ENCODE data around the gene AHCTF1. TPM values are rescaled to one million over a fixed set of nuclear protein-coding genes. Genes with fewer than 3 reads are reported as not detected.

Gene AHCTF1
- total RNA-seq, 1 experiment from 2014 or later = 46.4 TPM

DNA sequence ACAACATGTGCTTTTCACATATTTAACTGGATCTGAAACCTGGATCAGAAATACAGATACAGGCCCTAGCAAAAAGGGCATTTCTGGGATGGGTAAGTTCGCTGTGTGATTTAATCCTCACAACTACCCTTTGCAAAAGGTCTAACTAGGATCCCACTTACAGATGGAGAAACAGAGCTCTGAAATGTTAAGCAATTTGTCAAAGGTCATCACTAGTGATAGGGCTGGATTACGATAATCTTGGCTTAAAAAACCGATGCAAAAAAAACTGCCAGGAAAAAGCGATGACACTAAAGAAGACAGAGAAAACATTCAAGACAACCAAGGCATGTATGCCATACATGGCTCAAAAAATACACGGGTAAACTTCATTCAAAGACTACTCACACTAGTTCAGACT is 29.9 kb downstream of the AHCTF1 start:
- CTCF ChIA-PET = no interaction called here
- POLR2A ChIA-PET = no interaction called here
- Mint-ChIP-seq H3K27ac (no peak overlapping the region), H3K4me1 (no peaks in the 10 kb centered on the region), H3K9me3 (no peaks in the 10 kb centered on the region), H3K36me3 (peaks cover 67% of the 10 kb centered on the region), H3K27me3 (ENCODE audit: low read depth) (no peaks in the 10 kb centered on the region), H3K4me3 (no peak overlapping the region)
- DNase-seq (ENCODE audit: low spot score) = no peak
- TF ChIP-seq ELF4 (CRISPR knock-in tag; IDR thresholded peaks at IDR 0.05; ENCODE audit: low read depth) (no peak), RELA (CRISPR knock-in tag; IDR thresholded peaks at IDR 0.05; ENCODE audit: borderline replicate concordance) (no peak), IRF2 (CRISPR knock-in tag; IDR thresholded peaks at IDR 0.05; ENCODE audit: borderline replicate concordance, low read depth) (no peak), HMGA2 (CRISPR knock-in tag; IDR thresholded peaks at IDR 0.05) (no peak), NFYB (CRISPR knock-in tag; conservative IDR thresholded peaks at IDR 0.05; ENCODE audit: low read depth) (no peak), GRHL2 (CRISPR knock-in tag; IDR thresholded peaks at IDR 0.05; ENCODE audit: insufficient replicate concordance, severe bottlenecking) (no peak), ESRRA (CRISPR knock-in tag; IDR thresholded peaks at IDR 0.05; ENCODE audit: borderline replicate concordance) (no peak), ZBTB21 (CRISPR knock-in tag; IDR thresholded peaks at IDR 0.05; ENCODE audit: borderline replicate concordance) (no peak), ZNF232 (CRISPR knock-in tag; IDR thresholded peaks at IDR 0.05) (no peak), ZNF671 (CRISPR knock-in tag; IDR thresholded peaks at IDR 0.05) (no peak), SMAD3 (CRISPR knock-in tag; IDR thresholded peaks at IDR 0.05; ENCODE audit: borderline replicate concordance) (no peak), ZNF396 (CRISPR knock-in tag; IDR thresholded peaks at IDR 0.05; ENCODE audit: borderline replicate concordance) (no peak)
- TF ChIP-seq, protein P1, sequence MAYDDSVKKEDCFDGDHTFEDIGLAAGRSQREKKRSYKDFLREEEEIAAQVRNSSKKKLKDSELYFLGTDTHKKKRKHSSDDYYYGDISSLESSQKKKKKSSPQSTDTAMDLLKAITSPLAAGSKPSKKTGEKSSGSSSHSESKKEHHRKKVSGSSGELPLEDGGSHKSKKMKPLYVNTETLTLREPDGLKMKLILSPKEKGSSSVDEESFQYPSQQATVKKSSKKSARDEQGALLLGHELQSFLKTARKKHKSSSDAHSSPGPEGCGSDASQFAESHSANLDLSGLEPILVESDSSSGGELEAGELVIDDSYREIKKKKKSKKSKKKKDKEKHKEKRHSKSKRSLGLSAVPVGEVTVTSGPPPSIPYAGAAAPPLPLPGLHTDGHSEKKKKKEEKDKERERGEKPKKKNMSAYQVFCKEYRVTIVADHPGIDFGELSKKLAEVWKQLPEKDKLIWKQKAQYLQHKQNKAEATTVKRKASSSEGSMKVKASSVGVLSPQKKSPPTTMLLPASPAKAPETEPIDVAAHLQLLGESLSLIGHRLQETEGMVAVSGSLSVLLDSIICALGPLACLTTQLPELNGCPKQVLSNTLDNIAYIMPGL (CRISPR knock-in tag; IDR thresholded peaks at IDR 0.05) = no peak
- TF ChIP-seq, protein P2, sequence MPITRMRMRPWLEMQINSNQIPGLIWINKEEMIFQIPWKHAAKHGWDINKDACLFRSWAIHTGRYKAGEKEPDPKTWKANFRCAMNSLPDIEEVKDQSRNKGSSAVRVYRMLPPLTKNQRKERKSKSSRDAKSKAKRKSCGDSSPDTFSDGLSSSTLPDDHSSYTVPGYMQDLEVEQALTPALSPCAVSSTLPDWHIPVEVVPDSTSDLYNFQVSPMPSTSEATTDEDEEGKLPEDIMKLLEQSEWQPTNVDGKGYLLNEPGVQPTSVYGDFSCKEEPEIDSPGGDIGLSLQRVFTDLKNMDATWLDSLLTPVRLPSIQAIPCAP (CRISPR knock-in tag; IDR thresholded peaks at IDR 0.05) = no peak
- TF ChIP-seq, protein P3, sequence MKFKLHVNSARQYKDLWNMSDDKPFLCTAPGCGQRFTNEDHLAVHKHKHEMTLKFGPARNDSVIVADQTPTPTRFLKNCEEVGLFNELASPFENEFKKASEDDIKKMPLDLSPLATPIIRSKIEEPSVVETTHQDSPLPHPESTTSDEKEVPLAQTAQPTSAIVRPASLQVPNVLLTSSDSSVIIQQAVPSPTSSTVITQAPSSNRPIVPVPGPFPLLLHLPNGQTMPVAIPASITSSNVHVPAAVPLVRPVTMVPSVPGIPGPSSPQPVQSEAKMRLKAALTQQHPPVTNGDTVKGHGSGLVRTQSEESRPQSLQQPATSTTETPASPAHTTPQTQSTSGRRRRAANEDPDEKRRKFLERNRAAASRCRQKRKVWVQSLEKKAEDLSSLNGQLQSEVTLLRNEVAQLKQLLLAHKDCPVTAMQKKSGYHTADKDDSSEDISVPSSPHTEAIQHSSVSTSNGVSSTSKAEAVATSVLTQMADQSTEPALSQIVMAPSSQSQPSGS (CRISPR knock-in tag; IDR thresholded peaks at IDR 0.05; ENCODE audit: borderline replicate concordance, low read depth) = no peak
- TF ChIP-seq, protein P4, sequence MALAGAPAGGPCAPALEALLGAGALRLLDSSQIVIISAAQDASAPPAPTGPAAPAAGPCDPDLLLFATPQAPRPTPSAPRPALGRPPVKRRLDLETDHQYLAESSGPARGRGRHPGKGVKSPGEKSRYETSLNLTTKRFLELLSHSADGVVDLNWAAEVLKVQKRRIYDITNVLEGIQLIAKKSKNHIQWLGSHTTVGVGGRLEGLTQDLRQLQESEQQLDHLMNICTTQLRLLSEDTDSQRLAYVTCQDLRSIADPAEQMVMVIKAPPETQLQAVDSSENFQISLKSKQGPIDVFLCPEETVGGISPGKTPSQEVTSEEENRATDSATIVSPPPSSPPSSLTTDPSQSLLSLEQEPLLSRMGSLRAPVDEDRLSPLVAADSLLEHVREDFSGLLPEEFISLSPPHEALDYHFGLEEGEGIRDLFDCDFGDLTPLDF (CRISPR knock-in tag; IDR thresholded peaks at IDR 0.05) = no peak
- ATAC-seq = no peak

DNA sequence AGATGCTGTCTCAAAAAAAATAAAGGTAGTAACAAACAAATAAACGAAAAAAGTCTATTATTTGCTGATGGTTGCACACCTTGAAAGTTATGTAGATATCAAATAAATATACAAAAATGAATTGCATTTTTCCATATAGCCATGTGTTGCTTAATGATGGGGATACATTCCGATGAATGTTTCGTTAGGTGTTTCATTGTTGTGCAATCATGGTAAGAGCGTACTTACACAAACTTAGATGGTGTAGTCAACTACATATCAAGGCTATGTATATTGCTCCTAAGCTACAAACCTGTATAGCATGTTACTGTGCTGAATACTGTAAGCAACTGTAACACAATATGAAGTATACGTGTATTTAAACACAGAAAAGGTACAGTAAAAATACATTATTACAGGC is 34.4 kb downstream of the AHCTF1 start:
- TF ChIP-seq, protein P5, sequence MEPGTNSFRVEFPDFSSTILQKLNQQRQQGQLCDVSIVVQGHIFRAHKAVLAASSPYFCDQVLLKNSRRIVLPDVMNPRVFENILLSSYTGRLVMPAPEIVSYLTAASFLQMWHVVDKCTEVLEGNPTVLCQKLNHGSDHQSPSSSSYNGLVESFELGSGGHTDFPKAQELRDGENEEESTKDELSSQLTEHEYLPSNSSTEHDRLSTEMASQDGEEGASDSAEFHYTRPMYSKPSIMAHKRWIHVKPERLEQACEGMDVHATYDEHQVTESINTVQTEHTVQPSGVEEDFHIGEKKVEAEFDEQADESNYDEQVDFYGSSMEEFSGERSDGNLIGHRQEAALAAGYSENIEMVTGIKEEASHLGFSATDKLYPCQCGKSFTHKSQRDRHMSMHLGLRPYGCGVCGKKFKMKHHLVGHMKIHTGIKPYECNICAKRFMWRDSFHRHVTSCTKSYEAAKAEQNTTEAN (CRISPR knock-in tag; IDR thresholded peaks at IDR 0.05) = no peak
- TF ChIP-seq NFYB (CRISPR knock-in tag; conservative IDR thresholded peaks at IDR 0.05; ENCODE audit: low read depth) = no peak
- no peak for TF ChIP-seq TP53 (CRISPR knock-in tag; IDR thresholded peaks at IDR 0.05)
- no peak for TF ChIP-seq NR1H2 (CRISPR knock-in tag; IDR thresholded peaks at IDR 0.05)
- TF ChIP-seq, protein P6, sequence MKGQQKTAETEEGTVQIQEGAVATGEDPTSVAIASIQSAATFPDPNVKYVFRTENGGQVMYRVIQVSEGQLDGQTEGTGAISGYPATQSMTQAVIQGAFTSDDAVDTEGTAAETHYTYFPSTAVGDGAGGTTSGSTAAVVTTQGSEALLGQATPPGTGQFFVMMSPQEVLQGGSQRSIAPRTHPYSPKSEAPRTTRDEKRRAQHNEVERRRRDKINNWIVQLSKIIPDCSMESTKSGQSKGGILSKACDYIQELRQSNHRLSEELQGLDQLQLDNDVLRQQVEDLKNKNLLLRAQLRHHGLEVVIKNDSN (CRISPR knock-in tag; IDR thresholded peaks at IDR 0.05) = no peak
- TF ChIP-seq RORB (CRISPR knock-in tag; IDR thresholded peaks at IDR 0.05) = no peak
- no peak for TF ChIP-seq RELA (CRISPR knock-in tag; IDR thresholded peaks at IDR 0.05; ENCODE audit: borderline replicate concordance)
- TF ChIP-seq, protein P7, sequence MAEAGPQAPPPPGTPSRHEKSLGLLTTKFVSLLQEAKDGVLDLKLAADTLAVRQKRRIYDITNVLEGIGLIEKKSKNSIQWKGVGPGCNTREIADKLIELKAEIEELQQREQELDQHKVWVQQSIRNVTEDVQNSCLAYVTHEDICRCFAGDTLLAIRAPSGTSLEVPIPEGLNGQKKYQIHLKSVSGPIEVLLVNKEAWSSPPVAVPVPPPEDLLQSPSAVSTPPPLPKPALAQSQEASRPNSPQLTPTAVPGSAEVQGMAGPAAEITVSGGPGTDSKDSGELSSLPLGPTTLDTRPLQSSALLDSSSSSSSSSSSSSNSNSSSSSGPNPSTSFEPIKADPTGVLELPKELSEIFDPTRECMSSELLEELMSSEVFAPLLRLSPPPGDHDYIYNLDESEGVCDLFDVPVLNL (CRISPR knock-in tag; IDR thresholded peaks at IDR 0.05; ENCODE audit: borderline replicate concordance, low read depth) = no peak
- TF ChIP-seq, protein P8, sequence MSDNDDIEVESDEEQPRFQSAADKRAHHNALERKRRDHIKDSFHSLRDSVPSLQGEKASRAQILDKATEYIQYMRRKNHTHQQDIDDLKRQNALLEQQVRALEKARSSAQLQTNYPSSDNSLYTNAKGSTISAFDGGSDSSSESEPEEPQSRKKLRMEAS (CRISPR knock-in tag; IDR thresholded peaks at IDR 0.05) = no peak
- TF ChIP-seq, protein P9, sequence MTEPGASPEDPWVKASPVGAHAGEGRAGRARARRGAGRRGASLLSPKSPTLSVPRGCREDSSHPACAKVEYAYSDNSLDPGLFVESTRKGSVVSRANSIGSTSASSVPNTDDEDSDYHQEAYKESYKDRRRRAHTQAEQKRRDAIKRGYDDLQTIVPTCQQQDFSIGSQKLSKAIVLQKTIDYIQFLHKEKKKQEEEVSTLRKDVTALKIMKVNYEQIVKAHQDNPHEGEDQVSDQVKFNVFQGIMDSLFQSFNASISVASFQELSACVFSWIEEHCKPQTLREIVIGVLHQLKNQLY (CRISPR knock-in tag; IDR thresholded peaks at IDR 0.05) = no peak
- TF ChIP-seq, protein P1 (CRISPR knock-in tag; IDR thresholded peaks at IDR 0.05) = no peak
- no peak for DNase-seq (ENCODE audit: low spot score)
- peaks cover 68% of the 10 kb centered on the region for H3K36me3 Mint-ChIP-seq
- H3K27ac Mint-ChIP-seq = no peak overlapping the region
- no peaks in the 10 kb centered on the region for H3K4me1 Mint-ChIP-seq
- H3K4me3 Mint-ChIP-seq = no peak overlapping the region
- no peaks in the 10 kb centered on the region for H3K9me3 Mint-ChIP-seq
- ATAC-seq = no peak
- no peaks in the 10 kb centered on the region for H3K27me3 Mint-ChIP-seq (ENCODE audit: low read depth)
- ChIA-PET POLR2A (no interaction called here), CTCF (no interaction called here)

All from WTC11 (cell line).